SU-DHL-6 (cell line): ENCODE results near the gene RABL3.

Experiments used
- H2AFZ ChIP-seq: fragments of 200-600 bp; sonication (generic); 2 replicates; pipeline ENCODE4 v1.6.1; 2014; ENCODE audit warnings: low read depth, mild to moderate bottlenecking, moderate library complexity, mixed read lengths, antibody characterized with exemption, low read length; ENCODE audit not compliant: severe bottlenecking
- H3F3A ChIP-seq: fragments of 200-600 bp; shearing (Covaris generic); 2 replicates; pipeline ENCODE4 v1.6.0; 2016; ENCODE audit warnings: antibody characterized with exemption, mild to moderate bottlenecking; ENCODE audit not compliant: insufficient read depth
- H3K27ac ChIP-seq: fragments of 200-600 bp; sonication (generic); 2 replicates; pipeline ENCODE4 v1.5.1; 2016; ENCODE audit warnings: low read depth, mild to moderate bottlenecking, low read length, moderate library complexity, mixed read lengths
- H3K27me3 ChIP-seq: fragments of 200-600 bp; sonication (generic), shearing (Covaris generic); 2 replicates; pipeline ENCODE4 v1.6.0; 2014; ENCODE audit warnings: mild to moderate bottlenecking, low read length
- H3K36me3 ChIP-seq: fragments of 200-600 bp; sonication (generic); 2 replicates; pipeline ENCODE4 v1.6.1; 2014; ENCODE audit warnings: mild to moderate bottlenecking, low read length, mixed read lengths
- H3K4me2 ChIP-seq: fragments of 300-600, 200-600 bp; shearing (Covaris generic), sonication (generic); 2 replicates; pipeline ENCODE4 v1.6.0; 2014; ENCODE audit warnings: low read length, low read depth, mild to moderate bottlenecking; ENCODE audit not compliant: poor library complexity, severe bottlenecking
- H3K4me3 ChIP-seq: fragments of 200-600 bp; sonication (generic); 2 replicates; pipeline ENCODE4 v1.5.1; 2014; ENCODE audit warnings: antibody characterized with exemption, low read length, mild to moderate bottlenecking, mixed read lengths; ENCODE audit not compliant: insufficient read depth, poor library complexity, severe bottlenecking
- H3K79me2 ChIP-seq: fragments of 200-600 bp; sonication (generic); 2 replicates; pipeline ENCODE4 v1.6.1; 2014; ENCODE audit warnings: mild to moderate bottlenecking, low read length, moderate library complexity; ENCODE audit not compliant: insufficient read depth
- H3K9ac ChIP-seq: fragments of 200-600 bp; sonication (generic); 2 replicates; pipeline ENCODE4 v1.7.0; 2014; ENCODE audit warnings: mild to moderate bottlenecking, low read length
- H3K9me2 ChIP-seq: fragments of 200-600 bp; sonication (generic); replicated peaks from 2 replicates; pipeline ENCODE4 v1.6.1; 2014; ENCODE audit warnings: low read length; ENCODE audit not compliant: insufficient read depth
- H3K9me3 ChIP-seq: fragments of 200-600 bp; sonication (generic); 2 replicates; pipeline ENCODE4 v1.6.1; 2014; ENCODE audit warnings: low read length, mixed read lengths; ENCODE audit not compliant: insufficient read depth
- H4K20me1 ChIP-seq: fragments of 200-600 bp; sonication (generic); 2 replicates; pipeline ENCODE4 v1.6.1; 2014; ENCODE audit warnings: low read depth, mild to moderate bottlenecking, antibody characterized with exemption, low read length, moderate library complexity, mixed read lengths
- EZH2phosphoT487 ChIP-seq: fragments of 200-600 bp; sonication (generic), shearing (Covaris generic); conservative IDR thresholded peaks from 2 replicates; pipeline ENCODE4 v1.6.1; 2018; ENCODE audit warnings: mild to moderate bottlenecking, antibody characterized with exemption, low read length, moderate library complexity, mixed read lengths
- TF ChIP-seq, protein P1 (sequence below): fragments of 200-600 bp; sonication (generic); IDR thresholded peaks from one replicate; pipeline ENCODE4 v1.5.1; 2017; ENCODE audit warnings: antibody characterized with exemption, mild to moderate bottlenecking, low read length, moderate library complexity; ENCODE audit not compliant: insufficient read depth, poor library complexity, severe bottlenecking

RABL3 gene

DNA sequence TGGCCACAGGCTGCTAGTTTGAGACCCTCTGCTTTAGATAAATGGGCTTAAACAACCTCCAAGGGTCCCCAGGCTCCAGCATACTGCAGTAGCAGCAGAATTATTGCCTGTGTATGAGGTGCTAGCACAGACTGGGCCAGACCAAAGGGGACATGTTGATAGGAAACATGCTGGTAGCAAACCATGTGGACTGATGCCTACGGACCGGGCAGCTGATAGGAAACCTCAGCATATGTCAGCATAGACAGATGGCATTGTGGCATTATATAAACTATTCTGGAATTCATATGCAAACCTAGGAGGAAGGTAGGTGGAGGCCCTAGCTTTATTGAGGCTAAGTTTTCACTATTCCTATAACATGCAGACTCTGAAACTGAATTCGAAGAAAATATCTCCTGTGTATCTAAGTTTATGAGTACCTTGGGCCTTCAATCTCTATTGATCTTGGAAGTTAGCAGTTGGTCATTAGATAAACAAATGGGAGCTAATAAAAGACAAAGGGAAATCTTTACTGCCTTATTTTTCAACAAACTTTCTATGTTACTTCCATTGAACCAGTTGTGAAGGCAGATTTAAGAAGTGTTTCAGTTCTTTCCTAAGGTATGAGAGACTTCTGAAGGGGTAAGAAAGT lies 58.5 kb downstream of the RABL3 start:
- Histone ChIP-seq H3K27me3 (no peaks in the 10 kb centered on the region), H3K27ac (no peak overlapping the region), H3K4me3 (no peak overlapping the region), H4K20me1 (no peaks in the 10 kb centered on the region), H3K4me2 (no peak overlapping the region), H2AFZ (no peak overlapping the region), H3K79me2 (no peaks in the 10 kb centered on the region), H3K9ac (no peak overlapping the region), H3K9me2 (no peaks in the 10 kb centered on the region), H3K36me3 (no peaks in the 10 kb centered on the region; the same call in 1 of the 2 replicates), H3F3A (no peaks in the 10 kb centered on the region), H3K9me3 (no peaks in the 10 kb centered on the region)
- no peak for TF ChIP-seq EZH2phosphoT487
- TF ChIP-seq, protein P1, sequence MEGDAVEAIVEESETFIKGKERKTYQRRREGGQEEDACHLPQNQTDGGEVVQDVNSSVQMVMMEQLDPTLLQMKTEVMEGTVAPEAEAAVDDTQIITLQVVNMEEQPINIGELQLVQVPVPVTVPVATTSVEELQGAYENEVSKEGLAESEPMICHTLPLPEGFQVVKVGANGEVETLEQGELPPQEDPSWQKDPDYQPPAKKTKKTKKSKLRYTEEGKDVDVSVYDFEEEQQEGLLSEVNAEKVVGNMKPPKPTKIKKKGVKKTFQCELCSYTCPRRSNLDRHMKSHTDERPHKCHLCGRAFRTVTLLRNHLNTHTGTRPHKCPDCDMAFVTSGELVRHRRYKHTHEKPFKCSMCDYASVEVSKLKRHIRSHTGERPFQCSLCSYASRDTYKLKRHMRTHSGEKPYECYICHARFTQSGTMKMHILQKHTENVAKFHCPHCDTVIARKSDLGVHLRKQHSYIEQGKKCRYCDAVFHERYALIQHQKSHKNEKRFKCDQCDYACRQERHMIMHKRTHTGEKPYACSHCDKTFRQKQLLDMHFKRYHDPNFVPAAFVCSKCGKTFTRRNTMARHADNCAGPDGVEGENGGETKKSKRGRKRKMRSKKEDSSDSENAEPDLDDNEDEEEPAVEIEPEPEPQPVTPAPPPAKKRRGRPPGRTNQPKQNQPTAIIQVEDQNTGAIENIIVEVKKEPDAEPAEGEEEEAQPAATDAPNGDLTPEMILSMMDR: no peak

DNA sequence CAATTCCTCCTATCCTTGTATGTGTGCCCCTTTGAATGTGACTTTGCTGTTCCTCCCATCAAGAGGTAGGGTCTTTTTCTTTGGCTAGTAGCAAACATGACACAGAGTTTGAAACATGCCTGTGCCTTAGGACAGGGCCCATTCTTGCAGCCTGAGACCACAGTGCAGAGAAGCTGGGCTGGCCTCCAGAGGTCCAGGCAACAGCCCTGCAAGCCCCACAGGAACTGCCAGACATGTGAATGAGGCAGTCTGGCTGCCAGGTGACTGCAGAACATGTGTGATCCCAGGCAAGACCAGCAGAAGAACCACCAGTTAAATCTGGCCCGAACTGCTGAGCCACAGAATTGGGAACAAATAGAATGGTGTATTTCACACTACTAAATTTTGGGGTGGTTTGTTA lies 59.1 kb downstream of the RABL3 start:
- Histone ChIP-seq H3K36me3 (no peaks in the 10 kb centered on the region), H3K4me2 (no peak overlapping the region), H3K27ac (no peak overlapping the region), H3K9me3 (no peaks in the 10 kb centered on the region), H3K27me3 (no peaks in the 10 kb centered on the region), H4K20me1 (no peaks in the 10 kb centered on the region), H3K9me2 (no peaks in the 10 kb centered on the region), H2AFZ (no peak overlapping the region), H3F3A (no peaks in the 10 kb centered on the region), H3K4me3 (no peak overlapping the region), H3K79me2 (no peaks in the 10 kb centered on the region), H3K9ac (no peak overlapping the region)
- no peak for TF ChIP-seq EZH2phosphoT487
- TF ChIP-seq, protein P1: no peak

DNA sequence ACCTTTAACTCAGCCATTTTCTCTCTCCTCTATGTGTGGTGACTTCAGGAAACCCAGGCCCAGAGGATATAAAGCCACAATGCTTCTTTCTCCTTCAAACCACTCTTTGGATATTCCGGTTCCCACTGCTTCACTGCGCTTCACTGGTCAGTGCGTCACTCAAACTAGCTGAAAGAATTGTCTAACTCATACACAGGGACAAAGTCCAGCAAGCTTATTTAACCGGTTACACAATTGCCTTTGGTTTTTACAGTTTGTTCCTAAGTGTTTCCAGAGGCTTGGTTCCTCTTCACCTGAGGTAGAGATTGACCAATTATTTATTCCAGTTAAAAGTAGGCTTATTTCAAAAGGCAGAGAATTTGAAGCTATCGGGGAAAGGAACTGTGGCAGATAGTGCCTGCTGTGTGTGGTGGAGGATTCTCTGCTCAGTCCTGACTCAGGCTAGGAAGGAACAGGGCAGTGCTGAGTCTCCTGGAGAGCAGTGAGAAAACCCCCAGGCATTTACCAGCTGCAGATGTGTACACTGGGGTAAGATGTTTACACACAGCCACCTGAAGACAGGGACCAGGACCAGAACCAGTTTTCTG lies 60.1 kb downstream of the RABL3 start, which contains the start of gene HGD:
Gene HGD (minus strand): TSS at position 145 of the 587 bp plus-strand sequence. CDS start 128 bp downstream, at position 17.
- H3K9me3 ChIP-seq: no peaks in the 10 kb centered on the region
- H3K79me2 ChIP-seq: no peaks in the 10 kb centered on the region
- no peak within 1 kb of the TSS for H2AFZ ChIP-seq
- H3K4me2 ChIP-seq: no peak within 1 kb of the TSS
- no peak within 1 kb of the TSS for H3K27ac ChIP-seq
- H3K4me3 ChIP-seq: no peak within 1 kb of the TSS
- H3K9ac ChIP-seq: no peak within 1 kb of the TSS
- no peaks in the 10 kb centered on the region for H3K9me2 ChIP-seq
- H3K36me3 ChIP-seq: no peaks in the 10 kb centered on the region
- no peaks in the 10 kb centered on the region for H3K27me3 ChIP-seq
- no peak for TF ChIP-seq EZH2phosphoT487
- TF ChIP-seq, protein P1: no peak
- no peaks in the 10 kb centered on the region for H4K20me1 ChIP-seq
- no peaks in the 10 kb centered on the region for H3F3A ChIP-seq
